A549 (cell line): ENCODE data around the gene RPL5. TPM values are rescaled to one million over a fixed set of nuclear protein-coding genes. Genes with fewer than 3 reads are reported as not detected.

Experiments
- ATAC-seq, 2 experiments: fragments of 200-7000 bp in 1 of 2; fragments of >200 bp in 1 of 2; cut with Nextera tagmentation in 1 of 2; cut with Tn5 transposase in 1 of 2; 3 replicates each; pipeline versions ENCODE4 v1.8.0 to v1.9.1; 2018 to 2020; ENCODE audit warnings: mild to moderate bottlenecking in 1 of 2, moderate library complexity in 1 of 2
- CTCF ChIA-PET: fragments of 300-600 bp; sonication (Branson Sonifier 250); formaldehyde crosslinking; extraction: SDS; loops from one replicate; lab custom pipeline; 2021; ENCODE audit warnings: antibody characterized with exemption, inconsistent platforms; lab: Yijun Ruan, JAX
- POLR2A ChIA-PET: fragments of 350-600 bp; formaldehyde crosslinking; extraction: SDS; loops from one replicate; lab custom pipeline; 2021; ENCODE audit warnings: antibody characterized with exemption, inconsistent platforms; lab: Yijun Ruan, JAX
- DNase-seq, 2 experiments: peaks; one replicate each; pipeline versions ENCODE4 v3.0.0 to v3.0.0-alpha.2; 2011 to 2016; ENCODE audit warnings: low read depth in 1 of 2, low spot score in 1 of 2
- FAIRE-seq: peaks from 2 replicates; lab custom pipeline; 2011; peaks lifted over from hg19 to GRCh38; lab: Jason Lieb, UNC
- H3K27ac ChIP-seq, 2 experiments: fragments of >200 bp; sonication (Bioruptor Twin); formaldehyde crosslinking; 3 replicates each; pipeline ENCODE4 v1.5.1; 2016 to 2017
- H3K4me1 ChIP-seq: fragments of >200 bp; sonication (Bioruptor Twin); formaldehyde crosslinking; 3 replicates; pipeline ENCODE4 v1.6.1; 2016
- H3K4me2 ChIP-seq: fragments of >200 bp; sonication (Bioruptor Twin); formaldehyde crosslinking; 3 replicates; pipeline ENCODE4 v1.6.1; 2016
- H3K4me3 ChIP-seq: fragments of >200 bp; sonication (Bioruptor Twin); formaldehyde crosslinking; 3 replicates; pipeline ENCODE4 v1.5.1; 2016
- H3K9me3 ChIP-seq: fragments of >200 bp; sonication (Bioruptor Twin); formaldehyde crosslinking; 3 replicates; pipeline ENCODE4 v1.6.1; 2016
- BCL3 ChIP-seq: fragments of >200 bp; sonication (Bioruptor Twin); formaldehyde crosslinking; IDR thresholded peaks from 3 replicates; pipeline ENCODE4 v1.6.1; 2016
- CEBPB ChIP-seq, 2 experiments: fragments of >200 bp in 1 of 2; sonication (Bioruptor Twin) in 1 of 2; formaldehyde crosslinking in 1 of 2; IDR thresholded peaks; 2 replicates each; pipeline ENCODE4 v1.6.1; 2012 to 2016
- EHF ChIP-seq: fragments of 250-450 bp; sonication (Bioruptor Pico); IDR thresholded peaks from 2 replicates; pipeline ENCODE4 v1.5.0; 2020; ENCODE audit warnings: mild to moderate bottlenecking
- EHMT2 ChIP-seq: fragments of 200-600 bp; sonication (generic); IDR thresholded peaks from 2 replicates; pipeline ENCODE4 v1.6.1; 2016; ENCODE audit warnings: antibody characterized with exemption, low read depth, mild to moderate bottlenecking, moderate library complexity
- ELK1 ChIP-seq: fragments of 150-350 bp; IDR thresholded peaks from 2 replicates; pipeline ENCODE4 v1.6.1; 2014; ENCODE audit warnings: low read depth, mild to moderate bottlenecking, low read length
- FOSB ChIP-seq: fragments of 250-450 bp; sonication (Bioruptor Pico); IDR thresholded peaks from 2 replicates; pipeline ENCODE4 v1.5.0; 2020; ENCODE audit warnings: mild to moderate bottlenecking, moderate library complexity
- FOSL2 ChIP-seq, 2 experiments: fragments of 450-650 bp in 1 of 2; fragments of >200 bp in 1 of 2; sonication (Bioruptor Twin) in 1 of 2; formaldehyde crosslinking; IDR thresholded peaks; 2 replicates each; pipeline versions ENCODE4 v1.5.0 to v1.6.1; 2016 to 2020; ENCODE audit warnings: mild to moderate bottlenecking in 1 of 2, moderate library complexity in 1 of 2
- FOXS1 ChIP-seq: fragments of 250-450 bp; sonication (Bioruptor Pico); IDR thresholded peaks from 2 replicates; pipeline ENCODE4 v1.5.0; 2020; ENCODE audit warnings: mild to moderate bottlenecking, moderate library complexity
- HDAC2 ChIP-seq: fragments of 200-600 bp; sonication (generic); IDR thresholded peaks from 2 replicates; pipeline ENCODE4 v1.6.1; 2016
- HES2 ChIP-seq: fragments of >200 bp; sonication (Bioruptor Twin); formaldehyde crosslinking; IDR thresholded peaks from 2 replicates; pipeline ENCODE4 v1.6.1; 2016
- HOXA7 ChIP-seq: fragments of 250-450 bp; sonication (Bioruptor Pico); IDR thresholded peaks from 2 replicates; pipeline ENCODE4 v1.5.0; 2020; ENCODE audit warnings: mild to moderate bottlenecking, moderate library complexity
- HOXB5 ChIP-seq: fragments of 250-450 bp; sonication (Bioruptor Pico); IDR thresholded peaks from 2 replicates; pipeline ENCODE4 v1.5.0; 2020; ENCODE audit warnings: mild to moderate bottlenecking, moderate library complexity
- JUN ChIP-seq, 2 experiments: fragments of >200 bp; sonication (Bioruptor Twin); formaldehyde crosslinking; IDR thresholded peaks; 2 replicates in 1 of 2; 3 replicates in 1 of 2; pipeline ENCODE4 v1.6.1; 2016 to 2017
- KDM1A ChIP-seq: fragments of 200-600 bp; sonication (generic); IDR thresholded peaks from 2 replicates; pipeline ENCODE4 v1.6.1; 2016; ENCODE audit warnings: low read depth, mild to moderate bottlenecking
- KDM5A ChIP-seq: fragments of 200-600 bp; sonication (generic); IDR thresholded peaks from 2 replicates; pipeline ENCODE4 v1.6.1; 2016; ENCODE audit warnings: antibody characterized with exemption, mild to moderate bottlenecking
- MAX ChIP-seq: IDR thresholded peaks from 2 replicates; pipeline ENCODE4 v1.6.1; 2012
- NFE2L2 ChIP-seq: fragments of 150-350 bp; conservative IDR thresholded peaks from 2 replicates; pipeline ENCODE4 v1.6.1; 2014; ENCODE audit warnings: low read length
- NPAS2 ChIP-seq: fragments of 250-450 bp; sonication (Bioruptor Pico); IDR thresholded peaks from 2 replicates; pipeline ENCODE4 v1.8.0; 2022; ENCODE audit warnings: mild to moderate bottlenecking, moderate library complexity, borderline replicate concordance
- PHF8 ChIP-seq: fragments of 200-600 bp; sonication (generic); IDR thresholded peaks from 2 replicates; pipeline ENCODE4 v1.6.1; 2016; ENCODE audit warnings: low read depth, mild to moderate bottlenecking, antibody characterized with exemption, moderate library complexity, borderline replicate concordance
- POLR2A ChIP-seq: IDR thresholded peaks from 2 replicates; pipeline ENCODE4 v1.6.1; 2012; ENCODE audit warnings: mild to moderate bottlenecking, low read length
- RNF2 ChIP-seq: fragments of 200-600 bp; sonication (generic); IDR thresholded peaks from 2 replicates; pipeline ENCODE4 v1.6.1; 2016; ENCODE audit warnings: low read depth, mild to moderate bottlenecking, antibody characterized with exemption, moderate library complexity, borderline replicate concordance
- SMC3 ChIP-seq: fragments of >200 bp; sonication (Bioruptor Twin); formaldehyde crosslinking; IDR thresholded peaks from 3 replicates; pipeline ENCODE4 v1.6.1; 2018; ENCODE audit warnings: inconsistent platforms
- SREBF2 ChIP-seq: fragments of 450-650 bp; IDR thresholded peaks from 2 replicates; pipeline ENCODE4 v1.6.1; 2014; ENCODE audit warnings: mild to moderate bottlenecking, moderate library complexity
- TFCP2L1 ChIP-seq: fragments of 250-450 bp; sonication (Bioruptor Pico); IDR thresholded peaks from 2 replicates; pipeline ENCODE4 v1.5.0; 2021; ENCODE audit warnings: mild to moderate bottlenecking
- TP53 ChIP-seq: fragments of 250-450 bp; sonication (Bioruptor Pico); IDR thresholded peaks from 2 replicates; pipeline ENCODE4 v1.5.0; 2021; ENCODE audit warnings: mild to moderate bottlenecking, moderate library complexity
- WGBS: methylation state at CpG from one replicate; pipeline ENCODE4 v1.1.6; 2017; ENCODE audit errors: missing lambda C conversion rate; 5-methylcytosine and 5-hydroxymethylcytosine counted together
- polyA plus RNA-seq, 4 experiments: library from polyadenylated mRNA; depleted of rRNA in 3 of 4; stranded (reverse); fragments of >200 nt; fragmentation: RNase III in 1 of 4; extraction: RNeasy Plus Mini Kit Qiagen cat#74134 plus additional on column Dnase treatment in 1 of 4; gene quantifications; 2 replicates in 3 of 4; 3 replicates in 1 of 4; pipeline ENCODE4 v1.2.3, GENCODE V29; 2011 to 2017

The RPL5 gene
- polyA plus RNA-seq, 2 of the 4 experiments (the other 2 are of a cell fraction): 1,222 to 2,015 TPM

GRCh38 chr1:92845908-92846307, 14.1 kb downstream of the RPL5 start:
- no peak for TF ChIP-seq TP53 (CRISPR knock-in tag)
- TF ChIP-seq TFCP2L1 (CRISPR knock-in tag): no peak
- TF ChIP-seq FOXS1 (CRISPR knock-in tag): no peak
- TF ChIP-seq KDM5A: no peak
- TF ChIP-seq SMC3: no peak
- no peak for TF ChIP-seq POLR2A
- TF ChIP-seq FOSL2 (IDR thresholded peaks at IDR 0.05): no peak
- no peak for TF ChIP-seq FOSL2 (CRISPR knock-in tag; IDR thresholded peaks at IDR 0.05)
- TF ChIP-seq KDM1A: no peak
- TF ChIP-seq NPAS2 (CRISPR knock-in tag): no peak
- no peak for TF ChIP-seq JUN (IDR thresholded peaks at IDR 0.05)
- no peak for TF ChIP-seq RNF2
- TF ChIP-seq SREBF2: no peak
- no peak for TF ChIP-seq HOXB5 (CRISPR knock-in tag)
- Histone ChIP-seq H3K27ac (no peak overlapping the region), H3K9me3 (no peaks in the 10 kb centered on the region), H3K4me3 (no peak overlapping the region), H3K4me2 (no peak overlapping the region), H3K4me1 (no peaks in the 10 kb centered on the region)
- no peak for FAIRE-seq
- ATAC-seq: peak in 1 of 2 experiments; percentile 48; a peak in 4 of 6 replicates
- ChIA-PET CTCF (interaction anchor here (0.8 to 1.5 kb wide), 2 partner anchors 14 to 15 kb away, joined by 3 to 4 read pairs; no protein-coding TSS in a partner anchor), POLR2A (no interaction called here)
- no peak for DNase-seq
- WGBS: 54% methylated on average over 3 of the region's 3 CpGs

GRCh38 chr1:92848201-92848600, 16.4 kb downstream of the RPL5 start:
- Histone ChIP-seq H3K4me3 (no peak overlapping the region), H3K4me2 (no peak overlapping the region), H3K9me3 (no peaks in the 10 kb centered on the region), H3K4me1 (no peaks in the 10 kb centered on the region), H3K27ac (no peak overlapping the region)
- 61% methylated on average over 4 of the region's 4 CpGs for WGBS
- FAIRE-seq (no peak), ATAC-seq (peak in 1 of 2 experiments; percentile 21; a peak in 1 of 6 replicates), DNase-seq (no peak)
- CTCF ChIA-PET: interaction anchor here (0.9 to 1.0 kb wide), 3 partner anchors 10 to 17 kb away, joined by 3 read pairs; no protein-coding TSS in a partner anchor
- TF ChIP-seq TP53 (CRISPR knock-in tag) (no peak), BCL3 (no peak), ELK1 (no peak), FOSB (no peak)
- POLR2A ChIA-PET: interaction anchor here (1.1 kb wide), 1 partner anchor 17 kb away, joined by 3 read pairs; no protein-coding TSS in a partner anchor

GRCh38 chr1:92850019-92850418, 18.2 kb downstream of the RPL5 start:
- no peak overlapping the region for H3K27ac ChIP-seq
- FAIRE-seq: no peak
- 91% methylated on average over 3 of the region's 3 CpGs for WGBS
- no peak for DNase-seq
- ChIA-PET CTCF (interaction anchor here (1.2 to 2.2 kb wide), 4 partner anchors 8 to 144 kb away, joined by 4 to 13 read pairs (median 6); no protein-coding TSS in a partner anchor), POLR2A (no interaction called here)
- H3K9me3 ChIP-seq: 0 out of 3 replicates have a peak, but pooled peaks cover 1% of the 10 kb centered on the region
- no peak overlapping the region for H3K4me3 ChIP-seq
- H3K4me1 ChIP-seq: no peaks in the 10 kb centered on the region
- TF ChIP-seq HOXA7 (CRISPR knock-in tag) (no peak), CEBPB (IDR thresholded peaks at IDR 0.05) (no peak), FOSB (no peak)
- no peak for ATAC-seq
- no peak overlapping the region for H3K4me2 ChIP-seq

GRCh38 chr1:92851729-92852128, 19.9 kb downstream of the RPL5 start:
- no peak for FAIRE-seq
- TF ChIP-seq TP53 (CRISPR knock-in tag): no peak
- TF ChIP-seq EHMT2: no peak
- TF ChIP-seq HOXA7 (CRISPR knock-in tag): no peak
- no peak for TF ChIP-seq SREBF2
- no peak for TF ChIP-seq ELK1
- no peak for TF ChIP-seq NFE2L2
- TF ChIP-seq MAX: no peak
- TF ChIP-seq HDAC2: no peak
- TF ChIP-seq BCL3: no peak
- no peak for TF ChIP-seq FOSB
- TF ChIP-seq PHF8: no peak
- TF ChIP-seq POLR2A: no peak
- TF ChIP-seq HES2: no peak
- TF ChIP-seq EHF: no peak
- no peak for TF ChIP-seq HOXB5 (CRISPR knock-in tag)

More at GRCh38 chr1:92851729-92852128, 19.9 kb downstream of the RPL5 start:
- Histone ChIP-seq H3K27ac (no peak overlapping the region), H3K4me3 (no peak overlapping the region), H3K9me3 (0 out of 3 replicates have a peak, but pooled peaks cover 3% of the 10 kb centered on the region), H3K4me2 (no peak overlapping the region), H3K4me1 (no peaks in the 10 kb centered on the region)
- DNase-seq: no peak
- CTCF ChIA-PET: interaction anchor here (1.0 to 6.6 kb wide), 2 partner anchors 111 to 142 kb away, joined by 3 to 64 read pairs; no protein-coding TSS in a partner anchor
- POLR2A ChIA-PET: no interaction called here
- no peak for ATAC-seq
- 90% methylated on average over 2 of the region's 2 CpGs for WGBS
